Measurements from ENCODE around the gene CARMIL1. TPM values are rescaled to one million over a fixed set of nuclear protein-coding genes. Genes with fewer than 3 reads are reported as not detected.

CARMIL1 gene
- total RNA-seq, 4 donors from 2014 or later, result 13.6 to 33.2 (median 22.2) TPM

DNA sequence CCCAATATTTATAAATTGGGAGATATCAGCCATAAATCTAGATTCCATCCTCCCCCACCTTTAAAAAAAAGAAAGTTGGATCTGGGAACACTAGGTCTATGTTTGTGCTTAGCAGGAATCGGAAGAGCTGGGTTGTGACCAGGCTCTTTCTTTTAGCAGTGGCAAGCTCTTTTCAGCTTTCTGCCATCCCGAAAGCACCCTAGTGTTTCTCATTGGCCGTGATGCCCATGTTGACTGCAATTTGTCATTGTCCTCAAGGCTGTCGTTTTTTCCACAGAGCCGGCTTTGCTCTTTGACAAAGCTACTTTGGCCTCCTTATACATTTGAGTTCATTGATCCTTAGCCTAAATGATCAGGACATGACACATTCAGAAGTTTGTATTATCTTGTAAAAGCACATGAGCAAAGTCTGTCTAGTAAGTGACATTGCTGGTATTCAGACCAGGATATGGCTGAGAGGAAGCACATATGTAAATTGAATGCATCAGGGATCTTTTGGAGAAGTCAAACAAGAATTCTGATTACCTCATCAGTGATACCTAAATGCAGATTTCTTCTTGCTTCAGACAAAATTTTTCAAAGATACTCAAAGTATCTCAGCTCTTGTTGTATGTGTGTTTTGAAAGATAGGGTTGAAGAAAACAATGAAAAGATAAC is 50.1 kb downstream of the CARMIL1 start:
- no peaks in the 10 kb centered on the region for H3K9me3 ChIP-seq
- H3K4me1 ChIP-seq, result peaks cover 30% of the 10 kb centered on the region
- WGBS, result 96% methylated on average over 5 of the region's 5 CpGs
- DNase-seq (ENCODE audit: low spot score in 2 of 2), result no peak
- no peaks in the 10 kb centered on the region for H3K27me3 ChIP-seq
- no peak overlapping the region for H3K27ac ChIP-seq
- TF ChIP-seq EP300 (IDR thresholded peaks at IDR 0.05), result no peak
- TF ChIP-seq POLR2AphosphoS5 (IDR thresholded peaks at IDR 0.05), result no peak
- TF ChIP-seq, protein P1, sequence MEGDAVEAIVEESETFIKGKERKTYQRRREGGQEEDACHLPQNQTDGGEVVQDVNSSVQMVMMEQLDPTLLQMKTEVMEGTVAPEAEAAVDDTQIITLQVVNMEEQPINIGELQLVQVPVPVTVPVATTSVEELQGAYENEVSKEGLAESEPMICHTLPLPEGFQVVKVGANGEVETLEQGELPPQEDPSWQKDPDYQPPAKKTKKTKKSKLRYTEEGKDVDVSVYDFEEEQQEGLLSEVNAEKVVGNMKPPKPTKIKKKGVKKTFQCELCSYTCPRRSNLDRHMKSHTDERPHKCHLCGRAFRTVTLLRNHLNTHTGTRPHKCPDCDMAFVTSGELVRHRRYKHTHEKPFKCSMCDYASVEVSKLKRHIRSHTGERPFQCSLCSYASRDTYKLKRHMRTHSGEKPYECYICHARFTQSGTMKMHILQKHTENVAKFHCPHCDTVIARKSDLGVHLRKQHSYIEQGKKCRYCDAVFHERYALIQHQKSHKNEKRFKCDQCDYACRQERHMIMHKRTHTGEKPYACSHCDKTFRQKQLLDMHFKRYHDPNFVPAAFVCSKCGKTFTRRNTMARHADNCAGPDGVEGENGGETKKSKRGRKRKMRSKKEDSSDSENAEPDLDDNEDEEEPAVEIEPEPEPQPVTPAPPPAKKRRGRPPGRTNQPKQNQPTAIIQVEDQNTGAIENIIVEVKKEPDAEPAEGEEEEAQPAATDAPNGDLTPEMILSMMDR (IDR thresholded peaks at IDR 0.05), result no peak
- TF ChIP-seq POLR2A (IDR thresholded peaks at IDR 0.05), result no peak
- H3K36me3 ChIP-seq, result no peaks in the 10 kb centered on the region
- H3K4me3 ChIP-seq, result no peak overlapping the region

DNA sequence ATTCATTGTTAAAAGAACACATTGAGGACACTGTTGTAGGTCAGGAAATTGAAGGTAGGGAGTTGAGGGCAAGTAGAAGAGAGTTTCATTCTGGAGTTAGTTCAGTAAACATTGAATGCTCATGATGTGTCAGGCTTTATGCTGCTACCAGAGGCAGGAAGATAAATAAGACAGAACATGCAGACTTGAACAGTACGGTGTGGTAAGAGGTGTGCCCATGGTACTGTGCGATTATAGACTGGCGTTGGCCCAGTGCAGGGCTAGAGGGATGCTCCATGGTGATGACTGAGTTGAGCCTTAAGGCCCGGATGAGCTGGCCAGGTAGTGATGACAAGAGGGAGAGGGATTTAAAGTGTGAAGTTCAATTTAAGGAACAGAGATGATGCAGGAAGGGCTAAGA is 50.8 kb downstream of the CARMIL1 start:
- no peak for TF ChIP-seq EP300 (IDR thresholded peaks at IDR 0.05)
- TF ChIP-seq, protein P1 (IDR thresholded peaks at IDR 0.05), result no peak
- TF ChIP-seq POLR2A (IDR thresholded peaks at IDR 0.05), result no peak
- TF ChIP-seq POLR2AphosphoS5 (IDR thresholded peaks at IDR 0.05), result no peak
- Histone ChIP-seq H3K9me3 (no peaks in the 10 kb centered on the region), H3K36me3 (no peaks in the 10 kb centered on the region), H3K4me3 (no peak overlapping the region), H3K27me3 (no peaks in the 10 kb centered on the region), H3K27ac (no peak overlapping the region), H3K4me1 (peaks cover 35% of the 10 kb centered on the region)
- no peak for DNase-seq (ENCODE audit: low spot score in 2 of 2)
- 94% methylated on average over 4 of the region's 4 CpGs for WGBS

DNA sequence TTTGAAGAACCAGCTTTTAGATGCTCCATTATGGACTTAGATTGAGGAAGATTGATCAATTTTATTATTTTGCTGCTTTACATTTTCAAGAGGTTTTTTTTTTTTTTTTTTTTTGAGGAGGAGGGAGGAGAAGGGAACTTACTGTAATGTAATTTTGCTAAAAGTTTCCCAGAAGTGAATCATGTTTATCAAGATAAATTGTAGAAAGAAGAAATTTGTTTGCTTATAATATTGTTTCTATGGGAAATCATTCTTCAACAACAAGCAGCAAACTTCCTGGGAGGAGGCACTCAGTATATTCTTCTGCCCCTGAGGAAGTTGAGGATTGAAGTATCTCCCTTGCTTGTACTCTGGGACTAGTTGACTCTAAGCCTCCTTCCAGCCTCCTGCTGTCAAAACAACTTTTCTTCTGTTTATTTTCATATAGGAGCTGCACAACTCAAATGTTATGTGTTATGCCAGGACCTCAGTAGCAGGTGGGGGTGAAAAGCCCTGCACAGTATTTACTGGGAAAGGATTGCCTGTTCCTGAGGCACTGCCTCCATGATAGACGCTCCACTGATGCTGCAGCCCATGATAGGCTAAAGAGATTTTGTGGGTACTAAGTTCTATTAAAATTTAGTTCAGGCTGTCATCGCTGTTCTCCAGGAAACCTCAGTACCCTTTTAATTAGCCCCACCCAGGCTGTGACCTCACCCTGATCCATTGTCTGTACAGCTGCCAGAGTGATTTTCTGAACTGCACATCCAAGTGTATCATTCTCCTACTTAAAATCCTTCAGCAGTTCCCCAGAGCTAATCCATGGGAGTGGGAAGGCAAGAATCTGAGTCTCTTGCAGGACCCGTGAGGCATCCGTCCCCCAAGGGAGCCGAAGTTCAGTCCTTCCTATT is 51.9 kb downstream of the CARMIL1 start:
- H3K27ac ChIP-seq, result no peak overlapping the region
- peaks cover 36% of the 10 kb centered on the region for H3K4me1 ChIP-seq
- no peak overlapping the region for H3K4me3 ChIP-seq
- no peaks in the 10 kb centered on the region for H3K36me3 ChIP-seq
- no peaks in the 10 kb centered on the region for H3K27me3 ChIP-seq
- TF ChIP-seq POLR2AphosphoS5 (IDR thresholded peaks at IDR 0.05), result no peak
- TF ChIP-seq, protein P1 (IDR thresholded peaks at IDR 0.05), result no peak
- no peak for TF ChIP-seq POLR2A (IDR thresholded peaks at IDR 0.05)
- no peak for TF ChIP-seq EP300 (IDR thresholded peaks at IDR 0.05)
- WGBS, result 53% methylated on average over 5 of the region's 5 CpGs
- no peak for DNase-seq (ENCODE audit: low spot score in 2 of 2)
- H3K9me3 ChIP-seq, result no peaks in the 10 kb centered on the region

DNA sequence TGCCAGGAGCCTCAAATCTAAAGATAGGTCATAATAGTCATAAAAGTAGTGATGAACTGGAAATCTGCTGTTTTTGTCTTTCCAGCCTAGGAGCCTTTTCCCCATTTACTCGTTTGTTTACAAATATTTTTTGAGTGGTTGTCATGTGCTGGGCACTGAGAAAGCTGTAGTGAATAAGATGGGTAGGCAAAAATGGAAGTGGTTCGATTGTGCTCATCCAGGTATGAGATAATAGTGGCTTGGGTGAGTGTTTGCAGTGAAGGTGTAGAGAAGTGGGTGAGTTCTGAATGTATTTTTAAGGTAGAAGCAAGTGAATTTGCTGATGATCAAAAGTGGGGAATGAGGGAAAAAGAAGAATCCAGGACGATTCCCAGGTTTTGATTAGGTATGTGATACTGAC is 53.0 kb downstream of the CARMIL1 start:
- H3K27me3 ChIP-seq, result no peaks in the 10 kb centered on the region
- H3K36me3 ChIP-seq, result no peaks in the 10 kb centered on the region
- H3K9me3 ChIP-seq, result no peaks in the 10 kb centered on the region
- WGBS, result 59% methylated on average over 3 of the region's 3 CpGs
- DNase-seq (ENCODE audit: low spot score in 2 of 2), result no peak
- TF ChIP-seq, protein P1 (IDR thresholded peaks at IDR 0.05), result no peak
- TF ChIP-seq POLR2A (IDR thresholded peaks at IDR 0.05) (no peak), EP300 (IDR thresholded peaks at IDR 0.05) (no peak), POLR2AphosphoS5 (IDR thresholded peaks at IDR 0.05) (no peak)
- no peak overlapping the region for H3K4me3 ChIP-seq
- no peak overlapping the region for H3K27ac ChIP-seq
- peaks cover 36% of the 10 kb centered on the region for H3K4me1 ChIP-seq

DNA sequence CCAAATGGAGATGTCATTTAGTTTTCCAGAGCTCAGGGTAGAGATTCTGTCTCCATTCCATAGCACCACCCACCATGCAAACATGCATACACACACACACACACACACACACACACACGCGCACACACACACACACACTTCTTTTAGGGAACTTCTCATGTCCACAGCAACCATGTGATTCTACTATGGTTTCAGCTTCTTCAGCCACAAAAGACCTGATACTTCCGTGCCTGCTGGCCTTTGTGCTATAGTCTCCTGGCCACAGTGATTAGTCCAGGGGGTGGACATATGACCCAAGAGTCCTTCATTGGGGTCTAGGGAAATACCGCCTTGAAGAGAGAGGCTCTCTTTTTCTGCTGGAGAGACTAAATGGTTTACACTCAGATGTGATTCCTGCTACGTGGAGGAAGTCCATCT is 53.5 kb downstream of the CARMIL1 start:
- WGBS, result 54% methylated on average over 5 of the region's 5 CpGs

More for the DNA sequence above, 53.5 kb downstream of the CARMIL1 start:
- H3K4me1 ChIP-seq, result peaks cover 36% of the 10 kb centered on the region
- no peak overlapping the region for H3K4me3 ChIP-seq
- no peaks in the 10 kb centered on the region for H3K36me3 ChIP-seq
- no peaks in the 10 kb centered on the region for H3K27me3 ChIP-seq
- DNase-seq (ENCODE audit: low spot score in 2 of 2), result no peak
- TF ChIP-seq, protein P1 (IDR thresholded peaks at IDR 0.05), result no peak
- TF ChIP-seq POLR2A (IDR thresholded peaks at IDR 0.05), result no peak
- TF ChIP-seq EP300 (IDR thresholded peaks at IDR 0.05), result no peak
- TF ChIP-seq POLR2AphosphoS5 (IDR thresholded peaks at IDR 0.05), result no peak
- H3K9me3 ChIP-seq, result no peaks in the 10 kb centered on the region
- no peak overlapping the region for H3K27ac ChIP-seq

Measured in suprapubic skin (tissue), 4 donors.